Kasumi-1 (cell line): ENCODE data around the gene B4GALT2.

Source experiments
- DNase-seq, 2 experiments: peaks; one replicate each; lab custom pipeline; 2025; lab: John Stamatoyannopoulos, UW

Gene B4GALT2

GRCh38 chr1:43978551-43979260, at the start of gene B4GALT2:
TSS of gene B4GALT2 (plus strand) at chr1:43979210. CDS start at chr1:43981161, 1,951 bp downstream.
- DNase-seq = peak; percentile 25 to 32

- peak in 1 of 2 experiments; percentile 14 for DNase-seq
Measured at GRCh38 chr1:43930168-43930948, 48.7 kb upstream of the B4GALT2 start.

- no peak for DNase-seq
Measured at GRCh38 chr1:43930949-43931275, 48.1 kb upstream of the B4GALT2 start.

- no peak for DNase-seq
Measured at GRCh38 chr1:43931711-43932660, 47.0 kb upstream of the B4GALT2 start.

GRCh38 chr1:43932786-43933385, 46.1 kb upstream of the B4GALT2 start:
- no peak for DNase-seq

GRCh38 chr1:43933386-43934100, 45.5 kb upstream of the B4GALT2 start, which contains the start of gene ARTN:
TSS of gene ARTN (plus strand) at chr1:43933801. CDS start at chr1:43935657, 1,856 bp downstream.
- no peak for DNase-seq

- DNase-seq = peak; percentile 54 to 66
Measured at GRCh38 chr1:43934101-43934985, 44.7 kb upstream of the B4GALT2 start.

GRCh38 chr1:43934986-43935324, 44.1 kb upstream of the B4GALT2 start:
- DNase-seq = no peak

- no peak for DNase-seq
Measured at GRCh38 chr1:43935711-43936427, 43.1 kb upstream of the B4GALT2 start.

- DNase-seq = peak; percentile 28 to 29
Measured at GRCh38 chr1:43936431-43937151, 42.4 kb upstream of the B4GALT2 start.

GRCh38 chr1:43937179-43937865, 41.7 kb upstream of the B4GALT2 start:
- DNase-seq = no peak

- DNase-seq = no peak
Measured at GRCh38 chr1:43938383-43938782, 40.6 kb upstream of the B4GALT2 start.

GRCh38 chr1:43938892-43939587, 40.0 kb upstream of the B4GALT2 start:
- no peak for DNase-seq

GRCh38 chr1:43942411-43942810, 36.6 kb upstream of the B4GALT2 start:
- DNase-seq = no peak

- DNase-seq = no peak
Measured at GRCh38 chr1:43944860-43945259, 34.1 kb upstream of the B4GALT2 start.

GRCh38 chr1:43945674-43946235, 33.3 kb upstream of the B4GALT2 start:
- no peak for DNase-seq
